Jurkat, Clone E6-1 (cell line): ENCODE results near the gene CPA3.

Experiments
- DNase-seq: peaks from one replicate; pipeline ENCODE4 v3.0.0-alpha.2; 2011; ENCODE audit warnings: low read depth, low spot score
- H3K4me3 ChIP-seq: 2 replicates; pipeline ENCODE4 v1.5.1; 2011; ENCODE audit warnings: mild to moderate bottlenecking, low read length, control low read depth, moderate library complexity

The CPA3 gene

GRCh38 chr3:148854061-148854460, 11.0 kb upstream of the CPA3 start:
- H3K4me3 ChIP-seq = no peak overlapping the region
- no peak for DNase-seq

- no peak overlapping the region for H3K4me3 ChIP-seq
- no peak for DNase-seq
These were observed 8.7 kb upstream of the CPA3 start for GRCh38 chr3:148856384-148856783.

- no peak for DNase-seq
- no peak overlapping the region for H3K4me3 ChIP-seq
These were observed 7.8 kb upstream of the CPA3 start for GRCh38 chr3:148857316-148857715.

- peak; percentile 46 for DNase-seq
- no peak overlapping the region for H3K4me3 ChIP-seq
These were observed 3.7 kb upstream of the CPA3 start for GRCh38 chr3:148861277-148861869.

GRCh38 chr3:148863297-148863696, 1.8 kb upstream of the CPA3 start:
- no peak for DNase-seq
- no peak overlapping the region for H3K4me3 ChIP-seq

GRCh38 chr3:148863814-148864213, 1.3 kb upstream of the CPA3 start:
- no peak for DNase-seq
- no peak overlapping the region for H3K4me3 ChIP-seq

GRCh38 chr3:148866261-148866660, 1.2 kb downstream of the CPA3 start:
- H3K4me3 ChIP-seq = no peak overlapping the region
- no peak for DNase-seq

- DNase-seq = no peak
- no peak overlapping the region for H3K4me3 ChIP-seq
These were observed 8.3 kb downstream of the CPA3 start for GRCh38 chr3:148873270-148873927.

- no peak for DNase-seq
- no peak overlapping the region for H3K4me3 ChIP-seq
These were observed 8.9 kb downstream of the CPA3 start for GRCh38 chr3:148873977-148874376.

GRCh38 chr3:148878095-148878494, 13.0 kb downstream of the CPA3 start:
- no peak for DNase-seq
- no peak overlapping the region for H3K4me3 ChIP-seq

- no peak for DNase-seq
These were observed 14.2 kb downstream of the CPA3 start for GRCh38 chr3:148879256-148879655.

GRCh38 chr3:148880681-148881080, 15.6 kb downstream of the CPA3 start:
- peak; percentile 21 for DNase-seq
- no peak overlapping the region for H3K4me3 ChIP-seq

More at GRCh38 chr3:148879256-148879655, 14.2 kb downstream of the CPA3 start:
- H3K4me3 ChIP-seq = no peak overlapping the region

- H3K4me3 ChIP-seq = no peak overlapping the region
- DNase-seq = no peak
These were observed 16.2 kb downstream of the CPA3 start for GRCh38 chr3:148881286-148881685.

- no peak for DNase-seq
- no peak overlapping the region for H3K4me3 ChIP-seq
These were observed 17.2 kb downstream of the CPA3 start for GRCh38 chr3:148882288-148882687.

GRCh38 chr3:148883163-148883562, 18.1 kb downstream of the CPA3 start:
- no peak overlapping the region for H3K4me3 ChIP-seq
- DNase-seq = no peak

GRCh38 chr3:148884261-148884660, 19.2 kb downstream of the CPA3 start:
- H3K4me3 ChIP-seq = no peak overlapping the region
- no peak for DNase-seq

- no peak overlapping the region for H3K4me3 ChIP-seq
- DNase-seq = no peak
These were observed 24.7 kb downstream of the CPA3 start for GRCh38 chr3:148889828-148890227.

GRCh38 chr3:148896062-148896461, 31.0 kb downstream of the CPA3 start:
- no peak for DNase-seq

GRCh38 chr3:148901987-148902791, 37.1 kb downstream of the CPA3 start:
- no peak overlapping the region for H3K4me3 ChIP-seq
- no peak for DNase-seq

More at GRCh38 chr3:148896062-148896461, 31.0 kb downstream of the CPA3 start:
- H3K4me3 ChIP-seq = no peak overlapping the region

GRCh38 chr3:148903022-148903442, 37.9 kb downstream of the CPA3 start:
- no peak overlapping the region for H3K4me3 ChIP-seq
- no peak for DNase-seq
